Sigmoid colon (tissue), 3 donors: ENCODE measurements around the gene FAM240A.

Experiments
- CTCF ChIP-seq, 4 experiments: fragments of 450-650 bp in 3 of 4; fragments of 200-600 bp in 1 of 4; IDR thresholded peaks; one replicate each; pipeline ENCODE4 v1.5.1; 2016 to 2019; ENCODE audit warnings: antibody characterized with exemption in 4 of 4, mild to moderate bottlenecking in 3 of 4, moderate library complexity in 2 of 4
- POLR2A ChIP-seq, 2 donors: fragments of 450-650 bp; IDR thresholded peaks; one replicate each; pipeline ENCODE4 v1.6.1; 2016; ENCODE audit warnings: antibody characterized with exemption in 2 of 2, mild to moderate bottlenecking in 2 of 2, moderate library complexity in 2 of 2

GRCh38 chr3:46670891-46671427 lies 58.6 kb downstream of the FAM240A start:
- no peak for TF ChIP-seq CTCF (IDR thresholded peaks at IDR 0.05)
- no peak for TF ChIP-seq POLR2A (IDR thresholded peaks at IDR 0.05)
